GM10266 (cell line): ENCODE measurements around the gene PORCN.

Experiments
- DNase-seq: peaks from one replicate; pipeline ENCODE4 v3.0.0; 2012; ENCODE audit errors: extremely low spot score
- TF ChIP-seq, protein P1 (sequence below): IDR thresholded peaks from 2 replicates; pipeline ENCODE4 v1.5.1; 2012; ENCODE audit warnings: mild to moderate bottlenecking, low read depth; ENCODE audit not compliant: control insufficient read depth, insufficient read depth; ENCODE audit errors: missing control alignments

Gene PORCN

DNA sequence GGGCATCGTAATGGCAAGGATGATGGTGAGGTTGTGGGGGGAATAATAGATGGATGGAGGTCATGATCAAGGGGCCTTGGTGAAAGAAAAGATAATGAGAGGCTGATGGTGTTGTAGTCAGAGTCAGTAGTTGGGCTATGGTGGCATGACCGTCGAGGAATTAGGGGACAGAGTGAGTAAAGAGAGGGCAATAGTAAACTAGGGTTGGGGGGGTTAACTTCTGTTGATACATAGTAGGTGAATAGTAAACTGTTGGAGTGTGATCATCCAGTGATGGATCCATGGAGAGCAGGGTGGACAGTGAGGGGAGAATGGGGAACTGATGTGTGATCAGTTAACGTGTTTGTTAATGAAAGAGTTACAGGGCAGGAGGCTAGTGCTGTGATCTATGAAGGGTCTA is 31.9 kb upstream of the PORCN start:
- no peak for DNase-seq
- TF ChIP-seq, protein P1, sequence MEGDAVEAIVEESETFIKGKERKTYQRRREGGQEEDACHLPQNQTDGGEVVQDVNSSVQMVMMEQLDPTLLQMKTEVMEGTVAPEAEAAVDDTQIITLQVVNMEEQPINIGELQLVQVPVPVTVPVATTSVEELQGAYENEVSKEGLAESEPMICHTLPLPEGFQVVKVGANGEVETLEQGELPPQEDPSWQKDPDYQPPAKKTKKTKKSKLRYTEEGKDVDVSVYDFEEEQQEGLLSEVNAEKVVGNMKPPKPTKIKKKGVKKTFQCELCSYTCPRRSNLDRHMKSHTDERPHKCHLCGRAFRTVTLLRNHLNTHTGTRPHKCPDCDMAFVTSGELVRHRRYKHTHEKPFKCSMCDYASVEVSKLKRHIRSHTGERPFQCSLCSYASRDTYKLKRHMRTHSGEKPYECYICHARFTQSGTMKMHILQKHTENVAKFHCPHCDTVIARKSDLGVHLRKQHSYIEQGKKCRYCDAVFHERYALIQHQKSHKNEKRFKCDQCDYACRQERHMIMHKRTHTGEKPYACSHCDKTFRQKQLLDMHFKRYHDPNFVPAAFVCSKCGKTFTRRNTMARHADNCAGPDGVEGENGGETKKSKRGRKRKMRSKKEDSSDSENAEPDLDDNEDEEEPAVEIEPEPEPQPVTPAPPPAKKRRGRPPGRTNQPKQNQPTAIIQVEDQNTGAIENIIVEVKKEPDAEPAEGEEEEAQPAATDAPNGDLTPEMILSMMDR, result no peak

DNA sequence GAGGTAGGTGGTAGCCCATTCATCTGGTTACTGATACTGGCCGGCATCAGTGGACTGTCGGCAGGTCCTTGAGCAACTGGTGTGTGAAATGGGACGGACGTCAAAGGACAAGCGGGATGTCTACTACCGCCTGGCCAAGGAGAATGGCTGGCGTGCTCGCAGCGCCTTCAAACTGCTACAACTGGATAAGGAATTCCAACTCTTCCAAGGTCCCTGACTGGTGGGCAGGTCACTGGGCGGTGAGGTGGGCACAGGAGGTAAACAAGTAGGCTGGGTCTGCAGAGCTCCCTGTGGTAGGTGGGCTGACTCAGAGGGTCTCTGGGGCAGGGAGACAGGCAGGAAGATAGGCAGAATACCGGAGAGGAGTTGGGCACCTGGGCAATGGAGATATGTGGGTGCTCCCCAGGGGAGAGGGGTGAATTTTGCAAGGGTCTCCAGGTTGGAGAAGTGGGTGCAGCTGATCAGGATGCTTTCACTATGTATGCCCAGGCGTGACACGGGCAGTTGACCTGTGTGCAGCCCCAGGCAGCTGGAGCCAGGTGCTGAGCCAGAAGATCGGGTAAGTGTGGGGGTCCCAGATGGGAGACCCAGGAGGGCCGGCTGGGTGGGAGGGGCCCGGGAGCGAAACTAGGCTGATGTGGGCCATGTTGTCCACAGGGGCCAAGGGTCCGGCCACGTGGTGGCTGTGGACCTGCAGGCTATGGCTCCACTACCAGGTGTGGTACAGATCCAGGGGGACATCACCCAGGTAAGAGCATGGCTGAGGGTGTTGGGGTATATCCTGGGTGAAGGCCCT is 30.6 kb upstream of the PORCN start:
- no peak for DNase-seq

DNA sequence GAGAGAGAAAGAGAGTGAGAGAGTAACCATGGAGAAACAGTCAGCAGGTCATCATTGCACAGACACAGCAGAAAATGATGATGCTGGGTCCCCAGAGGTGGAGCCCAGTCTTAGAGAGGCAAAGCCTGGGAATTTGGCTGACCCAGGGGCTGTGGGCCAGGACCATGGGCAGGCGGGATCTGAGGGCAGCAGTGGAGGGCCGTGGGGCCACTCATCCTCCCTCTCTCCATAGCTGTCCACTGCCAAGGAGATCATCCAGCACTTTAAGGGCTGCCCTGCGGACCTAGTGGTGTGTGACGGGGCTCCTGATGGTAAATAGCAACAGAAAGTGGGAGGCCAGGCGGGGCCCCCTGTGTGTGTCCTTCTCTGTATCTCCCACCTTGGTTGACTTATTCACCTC is 30.0 kb upstream of the PORCN start:
- TF ChIP-seq, protein P1, result no peak
- DNase-seq, result no peak

More for the DNA sequence above, 30.6 kb upstream of the PORCN start:
- TF ChIP-seq, protein P1, result no peak

DNA sequence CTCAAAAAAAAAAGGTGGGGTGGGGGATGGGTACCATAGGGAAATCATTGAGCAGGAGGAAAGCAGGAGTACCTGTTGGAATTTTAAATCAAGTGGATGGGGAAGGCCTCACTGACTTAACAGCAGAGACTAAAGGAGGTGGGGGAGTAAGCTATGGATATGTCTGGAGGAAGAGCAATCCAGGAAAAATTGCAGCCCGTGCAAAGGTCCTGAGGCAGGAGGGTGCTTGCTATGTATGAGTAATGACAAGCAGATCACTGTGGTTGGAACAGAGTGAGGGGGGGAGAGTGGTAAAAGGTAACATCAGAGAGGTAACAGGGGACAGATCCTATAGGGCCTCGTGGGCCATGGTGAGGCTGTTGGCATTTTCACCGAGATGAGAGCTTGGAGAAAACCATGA is 28.6 kb upstream of the PORCN start:
- TF ChIP-seq, protein P1, result no peak
- DNase-seq, result no peak

DNA sequence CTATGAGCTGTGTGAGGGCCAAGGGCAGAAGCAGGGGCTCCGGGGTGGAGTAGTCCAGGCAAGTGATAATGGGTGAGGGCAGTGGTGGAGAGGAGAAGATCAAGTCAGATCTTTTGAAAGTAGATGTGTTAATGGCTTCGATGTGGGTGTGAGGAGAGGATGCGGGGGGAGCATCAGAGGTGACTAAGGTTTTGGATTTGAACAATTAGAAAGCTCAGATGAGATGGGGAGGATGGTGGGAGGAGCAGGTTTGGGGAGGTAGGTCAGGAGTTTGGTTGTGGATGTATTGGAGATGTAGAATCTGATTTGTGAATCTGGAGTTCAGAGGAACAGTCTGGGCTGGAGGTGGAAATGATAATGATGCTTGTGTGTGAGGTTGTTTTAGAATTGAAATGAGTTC is 28.2 kb upstream of the PORCN start:
- no peak for DNase-seq
- TF ChIP-seq, protein P1, result no peak

DNA sequence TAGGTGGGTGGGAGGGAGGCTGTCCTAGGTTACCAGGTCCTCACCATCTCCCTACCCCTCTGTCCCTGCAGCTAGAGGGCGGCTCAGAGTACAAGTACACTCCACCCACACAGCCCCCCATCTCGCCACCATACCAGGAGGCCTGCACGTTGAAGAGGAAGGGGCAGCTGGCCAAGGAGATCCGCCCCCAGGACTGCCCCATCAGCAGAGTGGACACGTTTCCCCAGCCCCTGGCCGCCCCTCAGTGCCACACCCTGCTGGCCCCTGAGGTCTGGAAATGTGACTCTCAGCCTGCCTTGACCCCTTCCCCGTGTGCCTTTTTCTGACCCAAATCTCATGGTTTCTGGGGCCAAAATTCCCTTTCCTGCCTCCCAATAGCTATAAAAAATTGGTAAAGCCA is 26.3 kb upstream of the PORCN start:
- TF ChIP-seq, protein P1, result no peak
- no peak for DNase-seq

DNA sequence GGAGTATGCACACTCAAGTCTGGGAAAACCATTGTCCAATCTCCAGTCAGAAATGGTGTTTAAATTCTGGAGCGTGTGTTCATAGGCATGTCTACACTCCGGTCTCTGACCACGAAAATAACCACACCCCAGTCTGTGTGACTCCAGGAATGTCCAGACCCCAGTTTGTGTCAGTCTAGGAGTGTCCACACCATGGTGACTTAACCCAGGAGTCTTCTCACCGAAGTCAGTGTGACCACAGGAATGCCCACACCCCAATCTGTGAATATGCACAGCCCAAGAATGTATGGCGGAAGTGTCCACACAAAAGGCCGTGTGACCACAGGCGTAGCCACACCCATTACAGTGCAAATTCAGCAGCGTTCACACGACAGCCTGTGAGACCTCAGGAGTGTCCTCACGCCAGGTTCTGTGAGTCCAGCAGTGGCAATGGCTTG is 21.4 kb upstream of the PORCN start:
- DNase-seq, result no peak
- TF ChIP-seq, protein P1, result no peak
